Measurements from ENCODE around the gene CTDSPL2. TPM values are rescaled to one million over a fixed set of nuclear protein-coding genes. Genes with fewer than 3 reads are reported as not detected.

CTDSPL2 gene
- total and polyA plus RNA-seq, 2 of the 4 experiments (the other 2 are of a cell fraction): 17.3 to 47.3 TPM

DNA sequence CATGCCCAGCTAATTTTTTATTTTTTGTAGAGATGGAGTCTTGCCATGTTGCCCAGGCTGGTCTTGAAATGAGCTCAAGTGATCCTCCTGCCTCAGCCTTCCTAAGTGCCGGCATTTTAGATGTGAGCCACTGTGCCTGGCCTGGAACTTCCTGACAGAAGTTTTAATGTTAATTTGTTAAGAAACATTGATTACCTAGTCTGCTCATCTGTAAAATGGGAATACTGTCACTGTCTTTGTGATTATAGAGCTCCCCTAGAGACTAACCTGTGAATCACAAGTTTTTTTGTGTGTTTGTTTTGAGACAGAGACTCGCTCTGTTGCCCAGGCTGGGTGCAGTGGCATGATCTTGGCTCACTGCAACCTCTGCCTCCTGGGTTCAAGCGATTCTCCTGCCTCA, 105.3 kb downstream of the CTDSPL2 start:
- Histone ChIP-seq H3K18ac (ENCODE audit: low read depth, low read length) (no peak overlapping the region), H3K27me3 (ENCODE audit: control insufficient read depth, insufficient read depth, low read length) (no peaks in the 10 kb centered on the region), H3K56ac (ENCODE audit: extremely low read depth, insufficient read depth, low read length) (no peak overlapping the region), H4K20me1 (ENCODE audit: insufficient read depth, low read length) (0 out of 2 replicates have a peak, but pooled peaks cover 2% of the 10 kb centered on the region), H4K91ac (ENCODE audit: insufficient read depth, low read depth, low read length) (no peak overlapping the region), H2BK120ac (ENCODE audit: low read depth, low read length) (no peak overlapping the region), H2AK5ac (ENCODE audit: low read depth, low read length) (no peak overlapping the region), H3K9ac (ENCODE audit: low read depth, low read length) (no peak overlapping the region), H2BK15ac (ENCODE audit: low read depth, low read length) (no peak overlapping the region), H2BK5ac (ENCODE audit: low read depth, low read length, poor library complexity, severe bottlenecking) (no peak overlapping the region), H2AFZ (replicated peaks; ENCODE audit: low read length, poor library complexity) (no peak overlapping the region), H3K14ac (replicated peaks; ENCODE audit: low read depth, low read length) (no peak overlapping the region), H2AK9ac (replicated peaks; ENCODE audit: low read depth, low read length, poor library complexity) (no peak overlapping the region), H3K9me3 (ENCODE audit: control insufficient read depth, insufficient read depth, low read length) (no peaks in the 10 kb centered on the region), H3K4me1 (ENCODE audit: control insufficient read depth, insufficient read depth, low read length) (no peaks in the 10 kb centered on the region; the same call in 1 of the 2 replicates), H3K9me1 (ENCODE audit: insufficient read depth, low read length) (peaks cover 4% of the 10 kb centered on the region; the same call in 1 of the 2 replicates), H3K4me3 (ENCODE audit: insufficient read depth, low read depth, low read length) (no peak overlapping the region), H3K36me3 (ENCODE audit: control insufficient read depth, insufficient read depth, low read length) (peaks cover 3% of the 10 kb centered on the region; the same call in 1 of the 2 replicates), H3K23ac (ENCODE audit: low read depth, low read length) (no peak overlapping the region), H3K27ac (ENCODE audit: insufficient read depth, low read length) (no peak overlapping the region), H3K79me1 (ENCODE audit: low read depth in 1 of 2, low read length in 2 of 2) (peaks cover 15 to 39% of the 10 kb centered on the region in 2 experiments), H3K4ac (ENCODE audit: low read depth, low read length) (no peak overlapping the region), H2BK20ac (ENCODE audit: low read depth, low read length) (no peak overlapping the region), H4K5ac (ENCODE audit: low read depth, low read length) (no peak overlapping the region), H4K8ac (ENCODE audit: low read depth in 2 of 2, low read length in 2 of 2) (no peak overlapping the region), H3K4me2 (ENCODE audit: low read depth, low read length) (no peak overlapping the region)
- WGBS, 2 experiments (ENCODE audit: extremely low coverage in 2 of 2, insufficient read length in 1 of 2): 100% methylated on average over 1 of the region's 3 CpGs; no CpG with 5 or more reads in 1 of the 2 experiments
- dilution Hi-C loops (cut with HindIII; ENCODE audit: low sequenced_read_pairs, unreplicated experiment) (no loop called here), in situ Hi-C loops (cut with MboI; ENCODE audit: low sequenced_read_pairs) (no loop called here), intact Hi-C loops (cut with micrococcal nuclease) (loop anchor here (10.0 kb wide), 1 partner anchor 658 kb away; no protein-coding TSS in a partner anchor)
- no peak for ATAC-seq (ENCODE audit: low read depth)
- BruUV-seq (replicated peaks): no TSS peak
- ChIA-PET POLR2A (ENCODE audit: unreplicated experiment) (no interaction called here), CTCF (no interaction called here)
- no peak for TF ChIP-seq MAFK (IDR thresholded peaks at IDR 0.05; ENCODE audit: low read depth, low read length)
- no peak for TF ChIP-seq FOS (IDR thresholded peaks at IDR 0.05; ENCODE audit: low read depth, low read length)
- no peak for TF ChIP-seq MAZ (IDR thresholded peaks at IDR 0.05; ENCODE audit: borderline replicate concordance, low read depth, low read length)
- TF ChIP-seq, protein P1, sequence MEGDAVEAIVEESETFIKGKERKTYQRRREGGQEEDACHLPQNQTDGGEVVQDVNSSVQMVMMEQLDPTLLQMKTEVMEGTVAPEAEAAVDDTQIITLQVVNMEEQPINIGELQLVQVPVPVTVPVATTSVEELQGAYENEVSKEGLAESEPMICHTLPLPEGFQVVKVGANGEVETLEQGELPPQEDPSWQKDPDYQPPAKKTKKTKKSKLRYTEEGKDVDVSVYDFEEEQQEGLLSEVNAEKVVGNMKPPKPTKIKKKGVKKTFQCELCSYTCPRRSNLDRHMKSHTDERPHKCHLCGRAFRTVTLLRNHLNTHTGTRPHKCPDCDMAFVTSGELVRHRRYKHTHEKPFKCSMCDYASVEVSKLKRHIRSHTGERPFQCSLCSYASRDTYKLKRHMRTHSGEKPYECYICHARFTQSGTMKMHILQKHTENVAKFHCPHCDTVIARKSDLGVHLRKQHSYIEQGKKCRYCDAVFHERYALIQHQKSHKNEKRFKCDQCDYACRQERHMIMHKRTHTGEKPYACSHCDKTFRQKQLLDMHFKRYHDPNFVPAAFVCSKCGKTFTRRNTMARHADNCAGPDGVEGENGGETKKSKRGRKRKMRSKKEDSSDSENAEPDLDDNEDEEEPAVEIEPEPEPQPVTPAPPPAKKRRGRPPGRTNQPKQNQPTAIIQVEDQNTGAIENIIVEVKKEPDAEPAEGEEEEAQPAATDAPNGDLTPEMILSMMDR (conservative IDR thresholded peaks at IDR 0.05; ENCODE audit: low read depth, low read length): no peak
- no peak for TF ChIP-seq RAD21 (IDR thresholded peaks at IDR 0.05; ENCODE audit: low read length)
- TF ChIP-seq POLR2A (IDR thresholded peaks at IDR 0.05; ENCODE audit: low read depth, low read length): no peak
- TF ChIP-seq NFE2L2 (IDR thresholded peaks at IDR 0.05; ENCODE audit: low read depth, low read length): no peak
- TF ChIP-seq CHD1 (IDR thresholded peaks at IDR 0.05; ENCODE audit: low read depth, low read length): no peak
- no peak for TF ChIP-seq SMC3 (IDR thresholded peaks at IDR 0.05; ENCODE audit: low read depth, low read length)
- TF ChIP-seq RFX5 (IDR thresholded peaks at IDR 0.05; ENCODE audit: low read depth, low read length): no peak
- TF ChIP-seq BHLHE40 (IDR thresholded peaks at IDR 0.05; ENCODE audit: low read depth, low read length): no peak
- no peak for DNase-seq

Data from IMR-90 (cell line).